Cardiac muscle cell (in vitro differentiated cells and primary cell): ENCODE results near the gene THEM4. TPM values are rescaled to one million over a fixed set of nuclear protein-coding genes. Genes with fewer than 3 reads are reported as not detected.

Experiments
- DNase-seq, 2 donors: peaks; one replicate each; pipeline versions ENCODE4 v3.0.0 to v3.0.0-alpha.2; 2010 to 2017; ENCODE audit warnings: low read depth in 1 of 2, low spot score in 1 of 2
- H3K27ac ChIP-seq: fragments of 200-600 bp; sonication (generic); 2 replicates; pipeline ENCODE4 v1.5.1; 2016
- H3K27me3 ChIP-seq: fragments of 200-600 bp; sonication (generic); 2 replicates; pipeline ENCODE4 v1.6.0; 2016; ENCODE audit warnings: control low read depth
- H3K36me3 ChIP-seq: fragments of 200-600 bp; sonication (generic); 2 replicates; pipeline ENCODE4 v1.5.1; 2016; ENCODE audit warnings: control low read depth
- H3K4me1 ChIP-seq: fragments of 200-600 bp; sonication (generic); 2 replicates; pipeline ENCODE4 v1.8.1; 2017; ENCODE audit warnings: low read depth, mild to moderate bottlenecking, mixed run types
- H3K4me3 ChIP-seq: fragments of 200-600 bp; sonication (generic); 2 replicates; pipeline ENCODE4 v1.5.1; 2016; ENCODE audit warnings: mild to moderate bottlenecking
- H3K9me3 ChIP-seq: fragments of 200-600 bp; sonication (generic); 2 replicates; pipeline ENCODE4 v1.5.1; 2017; ENCODE audit warnings: low read depth, mild to moderate bottlenecking, control low read depth
- polyA plus RNA-seq: library from polyadenylated mRNA; unstranded; fragments of >200 nt; fragmentation: Nextera tagmentation; extraction: Ambion mirVana; gene quantifications from 2 replicates; pipeline ENCODE4 v1.2.1, GENCODE V29; 2016
- total RNA-seq: library from RNA; depleted of rRNA; stranded (reverse); fragments of >200 nt; gene quantifications from 2 replicates; pipeline ENCODE4 v1.2.3, GENCODE V29; 2016
- TF ChIP-seq, protein P1 (sequence below): IDR thresholded peaks from 2 replicates; pipeline ENCODE4 v1.5.1; 2012; ENCODE audit warnings: low read depth, mild to moderate bottlenecking, low read length

Gene THEM4
- total and polyA plus RNA-seq, 2 experiments from 2014 or later: 26.8 to 61.9 TPM

DNA sequence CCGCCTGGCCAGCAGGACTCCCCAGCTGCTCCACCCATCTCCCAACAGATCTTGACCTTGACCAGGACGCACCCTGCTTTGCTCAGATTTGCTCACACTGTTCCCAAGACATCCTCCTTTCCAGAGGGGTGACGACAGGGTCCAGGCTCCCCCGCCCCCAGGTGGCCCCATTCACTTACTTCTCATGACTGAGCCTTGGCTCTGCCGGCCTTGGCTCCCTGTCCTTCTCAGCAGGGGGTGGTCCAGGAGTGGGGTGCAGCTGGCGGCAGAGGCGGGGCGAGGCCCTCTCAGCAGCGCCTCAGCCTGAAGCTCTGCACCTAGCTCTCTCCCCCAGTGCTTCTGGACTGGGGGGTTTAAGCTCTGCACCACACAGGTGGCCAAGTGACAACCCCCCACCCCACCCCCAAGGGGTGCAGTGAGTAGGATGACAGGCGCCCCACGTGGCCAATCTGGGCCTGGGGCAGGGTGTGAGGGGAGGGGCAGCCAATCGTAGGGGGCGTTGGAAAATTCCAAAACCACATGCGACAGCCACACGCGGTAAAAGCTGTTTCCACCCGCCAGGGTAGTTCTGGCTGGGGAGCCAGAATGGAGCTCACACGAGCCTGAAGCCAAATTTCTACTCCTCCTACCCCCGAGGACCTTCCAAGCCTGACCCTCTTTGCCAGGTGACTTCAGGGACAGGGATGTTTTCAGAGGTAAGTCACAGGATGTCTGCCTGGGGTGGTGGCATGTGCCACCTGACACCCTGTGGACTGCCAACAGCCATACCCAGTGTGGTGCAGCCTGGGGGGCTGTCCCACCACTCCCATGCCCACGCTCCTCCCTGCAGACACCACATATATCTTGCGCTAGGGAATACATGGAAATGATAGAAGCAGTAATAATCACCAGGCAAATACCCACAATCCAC is 83.3 kb downstream of the THEM4 start:
- Histone ChIP-seq H3K27ac (no peak overlapping the region), H3K9me3 (no peaks in the 10 kb centered on the region), H3K4me3 (no peak overlapping the region), H3K36me3 (no peaks in the 10 kb centered on the region), H3K4me1 (no peaks in the 10 kb centered on the region), H3K27me3 (no peaks in the 10 kb centered on the region)
- TF ChIP-seq, protein P1, sequence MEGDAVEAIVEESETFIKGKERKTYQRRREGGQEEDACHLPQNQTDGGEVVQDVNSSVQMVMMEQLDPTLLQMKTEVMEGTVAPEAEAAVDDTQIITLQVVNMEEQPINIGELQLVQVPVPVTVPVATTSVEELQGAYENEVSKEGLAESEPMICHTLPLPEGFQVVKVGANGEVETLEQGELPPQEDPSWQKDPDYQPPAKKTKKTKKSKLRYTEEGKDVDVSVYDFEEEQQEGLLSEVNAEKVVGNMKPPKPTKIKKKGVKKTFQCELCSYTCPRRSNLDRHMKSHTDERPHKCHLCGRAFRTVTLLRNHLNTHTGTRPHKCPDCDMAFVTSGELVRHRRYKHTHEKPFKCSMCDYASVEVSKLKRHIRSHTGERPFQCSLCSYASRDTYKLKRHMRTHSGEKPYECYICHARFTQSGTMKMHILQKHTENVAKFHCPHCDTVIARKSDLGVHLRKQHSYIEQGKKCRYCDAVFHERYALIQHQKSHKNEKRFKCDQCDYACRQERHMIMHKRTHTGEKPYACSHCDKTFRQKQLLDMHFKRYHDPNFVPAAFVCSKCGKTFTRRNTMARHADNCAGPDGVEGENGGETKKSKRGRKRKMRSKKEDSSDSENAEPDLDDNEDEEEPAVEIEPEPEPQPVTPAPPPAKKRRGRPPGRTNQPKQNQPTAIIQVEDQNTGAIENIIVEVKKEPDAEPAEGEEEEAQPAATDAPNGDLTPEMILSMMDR: no peak
- DNase-seq: no peak

DNA sequence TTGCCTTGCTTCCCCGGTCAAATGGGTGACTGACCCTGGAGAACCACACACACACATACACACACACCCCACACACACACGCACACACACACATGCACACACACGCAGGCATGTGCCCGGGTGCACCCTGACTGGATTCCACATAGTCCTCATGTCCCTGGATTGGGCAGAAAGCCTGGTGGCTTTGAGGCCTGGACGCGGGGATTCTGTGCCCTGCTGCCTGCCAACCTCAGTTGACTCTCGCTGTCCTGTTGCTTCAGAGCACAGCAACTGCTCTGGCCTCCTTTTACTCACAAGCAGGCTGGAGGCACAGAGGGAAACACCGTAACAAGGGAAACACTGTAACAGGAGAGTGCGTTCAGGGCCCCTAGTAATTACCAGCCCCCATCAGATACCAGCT is 84.1 kb downstream of the THEM4 start:
- Histone ChIP-seq H3K4me1 (no peaks in the 10 kb centered on the region), H3K4me3 (no peak overlapping the region), H3K27me3 (no peaks in the 10 kb centered on the region), H3K9me3 (no peaks in the 10 kb centered on the region), H3K27ac (no peak overlapping the region), H3K36me3 (no peaks in the 10 kb centered on the region)
- TF ChIP-seq, protein P1: no peak
- DNase-seq: no peak

Other genes starting within 250 kb of the THEM4 start
- gene CELF3, start 192.7 kb downstream of the THEM4 start, total RNA-seq: 0.14 and 0.42 TPM in 2 replicates
- not detected in 2 replicates for gene CELF3, start 192.7 kb downstream of the THEM4 start, polyA plus RNA-seq
- not detected in 2 replicates for gene RIIAD1, start 188.0 kb downstream of the THEM4 start, total RNA-seq
- 1.1 TPM in 1 of 2 replicates, not detected in the other for gene RIIAD1, start 188.0 kb downstream of the THEM4 start, polyA plus RNA-seq
- 91.0 and 103 TPM in 2 replicates for gene MRPL9, start 146.0 kb downstream of the THEM4 start, total RNA-seq
- 107 and 108 TPM in 2 replicates for gene MRPL9, start 146.0 kb downstream of the THEM4 start, polyA plus RNA-seq
- 7.8 and 13.5 TPM in 2 replicates for gene TDRKH, start 119.0 kb downstream of the THEM4 start, total RNA-seq
- 12.9 and 14.6 TPM in 2 replicates for gene TDRKH, start 119.0 kb downstream of the THEM4 start, polyA plus RNA-seq
- gene LINGO4, start 104.1 kb downstream of the THEM4 start, total RNA-seq: not detected in 2 replicates
- not detected in 2 replicates for gene LINGO4, start 104.1 kb downstream of the THEM4 start, polyA plus RNA-seq
- not detected in 2 replicates for gene RORC, start 77.7 kb downstream of the THEM4 start, total RNA-seq
- not detected in 2 replicates for gene RORC, start 77.7 kb downstream of the THEM4 start, polyA plus RNA-seq
- gene C2CD4D, start 69.7 kb downstream of the THEM4 start, total RNA-seq: not detected in 2 replicates
- gene C2CD4D, start 69.7 kb downstream of the THEM4 start, polyA plus RNA-seq: 0.41 and 0.44 TPM in 2 replicates
- not detected in 2 replicates for gene THEM5, start 55.8 kb downstream of the THEM4 start, total RNA-seq
- not detected in 2 replicates for gene THEM5, start 55.8 kb downstream of the THEM4 start, polyA plus RNA-seq
- gene S100A10, start 84.3 kb upstream of the THEM4 start, total RNA-seq: 14.6 and 19.3 TPM in 2 replicates
- 58.9 and 103 TPM in 2 replicates for gene S100A10, start 84.3 kb upstream of the THEM4 start, polyA plus RNA-seq
- gene S100A11, start 127.5 kb upstream of the THEM4 start, total RNA-seq: 22.5 and 29.6 TPM in 2 replicates
- gene S100A11, start 127.5 kb upstream of the THEM4 start, polyA plus RNA-seq: 111 and 122 TPM in 2 replicates
- not detected in 2 replicates for gene TCHHL1, start 179.6 kb upstream of the THEM4 start, total RNA-seq
- not detected in 2 replicates for gene TCHHL1, start 179.6 kb upstream of the THEM4 start, polyA plus RNA-seq
- gene TCHH, start 205.9 kb upstream of the THEM4 start, total RNA-seq: not detected in 2 replicates
- gene TCHH, start 205.9 kb upstream of the THEM4 start, polyA plus RNA-seq: not detected in 2 replicates
- not detected in 2 replicates for gene RPTN, start 249.7 kb upstream of the THEM4 start, total RNA-seq
- gene RPTN, start 249.7 kb upstream of the THEM4 start, polyA plus RNA-seq: not detected in 2 replicates